Measurements from ENCODE around the gene DPPA5.
"Not testable (repeated sequence)": the region's sequence is repeated elsewhere in the genome, so short reads cannot be mapped to it uniquely, and the experiment has no call there.

The DPPA5 gene

GRCh38 chr6:73353636-73354593 lies at the start of gene DPPA5:
Gene DPPA5, minus strand, starts transcription at chr6:73354276. Its CDS starts 51 bp downstream, at chr6:73354225.
- in situ Hi-C loops (cut with HindIII; ENCODE audit: low sequenced_read_pairs) = no loop called here

GRCh38 chr6:73400656-73401055 lies 46.6 kb upstream of the DPPA5 start:
- in situ Hi-C loops (cut with HindIII; ENCODE audit: low sequenced_read_pairs) = no loop called here

GRCh38 chr6:73395875-73396274 lies 41.8 kb upstream of the DPPA5 start:
- in situ Hi-C loops (cut with HindIII; ENCODE audit: low sequenced_read_pairs) = no loop called here

GRCh38 chr6:73394577-73395354 lies 40.7 kb upstream of the DPPA5 start, which contains the start of gene DDX43:
Gene DDX43, plus strand, starts transcription at chr6:73394828. Its CDS starts 78 bp downstream, at chr6:73394906.
- in situ Hi-C loops (cut with HindIII; ENCODE audit: low sequenced_read_pairs) = no loop called here

- in situ Hi-C loops (cut with HindIII; ENCODE audit: low sequenced_read_pairs) = no loop called here
These were observed 39.2 kb upstream of the DPPA5 start for GRCh38 chr6:73393278-73393677.

- in situ Hi-C loops (cut with HindIII; ENCODE audit: low sequenced_read_pairs) = not testable (repeated sequence)
These were observed 38.1 kb upstream of the DPPA5 start for GRCh38 chr6:73392188-73392587.

GRCh38 chr6:73391675-73392074 lies 37.6 kb upstream of the DPPA5 start:
- in situ Hi-C loops (cut with HindIII; ENCODE audit: low sequenced_read_pairs) = no loop called here

- in situ Hi-C loops (cut with HindIII; ENCODE audit: low sequenced_read_pairs) = no loop called here
These were observed 35.8 kb upstream of the DPPA5 start for GRCh38 chr6:73389854-73390253.

GRCh38 chr6:73388800-73389512 lies 34.9 kb upstream of the DPPA5 start:
- in situ Hi-C loops (cut with HindIII; ENCODE audit: low sequenced_read_pairs) = no loop called here

GRCh38 chr6:73388433-73388799 lies 34.3 kb upstream of the DPPA5 start:
- in situ Hi-C loops (cut with HindIII; ENCODE audit: low sequenced_read_pairs) = no loop called here

- in situ Hi-C loops (cut with HindIII; ENCODE audit: low sequenced_read_pairs) = no loop called here
These were observed 28.5 kb upstream of the DPPA5 start for GRCh38 chr6:73382462-73383113.

GRCh38 chr6:73381531-73381930 lies 27.5 kb upstream of the DPPA5 start:
- in situ Hi-C loops (cut with HindIII; ENCODE audit: low sequenced_read_pairs) = not testable (repeated sequence)

GRCh38 chr6:73377225-73377624 lies 23.1 kb upstream of the DPPA5 start:
- in situ Hi-C loops (cut with HindIII; ENCODE audit: low sequenced_read_pairs) = no loop called here

GRCh38 chr6:73375216-73375615 lies 21.1 kb upstream of the DPPA5 start:
- in situ Hi-C loops (cut with HindIII; ENCODE audit: low sequenced_read_pairs) = no loop called here

- in situ Hi-C loops (cut with HindIII; ENCODE audit: low sequenced_read_pairs) = no loop called here
These were observed 18.4 kb upstream of the DPPA5 start for GRCh38 chr6:73372516-73372915.

GRCh38 chr6:73371984-73372383 lies 17.9 kb upstream of the DPPA5 start:
- in situ Hi-C loops (cut with HindIII; ENCODE audit: low sequenced_read_pairs) = no loop called here

GRCh38 chr6:73369563-73369962 lies 15.5 kb upstream of the DPPA5 start, which contains the start of gene OOEP:
Gene OOEP, minus strand, starts transcription at chr6:73369897. Its CDS starts 105 bp downstream, at chr6:73369792.
- in situ Hi-C loops (cut with HindIII; ENCODE audit: low sequenced_read_pairs) = no loop called here

- in situ Hi-C loops (cut with HindIII; ENCODE audit: low sequenced_read_pairs) = no loop called here
These were observed 15.1 kb upstream of the DPPA5 start for GRCh38 chr6:73369157-73369556.

GRCh38 chr6:73368675-73369074 lies 14.6 kb upstream of the DPPA5 start:
- in situ Hi-C loops (cut with HindIII; ENCODE audit: low sequenced_read_pairs) = no loop called here

GRCh38 chr6:73367761-73368355 lies 13.8 kb upstream of the DPPA5 start:
- in situ Hi-C loops (cut with HindIII; ENCODE audit: low sequenced_read_pairs) = no loop called here
